NCI-H2171 (cell line): ENCODE data around the gene CYP27B1.
A peak's percentile ranks its signal among the peaks of the same experiment; 100 is the strongest.

Experiments
- DNase-seq: peaks from one replicate; lab custom pipeline; 2025; lab: John Stamatoyannopoulos, UW

The CYP27B1 gene

GRCh38 chr12:57766464-57767304, at the start of gene CYP27B1:
CYP27B1 (minus strand) TSS chr12:57767078; CDS start chr12:57767041, 37 bp downstream.
- DNase-seq = peak; percentile 20

GRCh38 chr12:57816001-57816854, 49.4 kb upstream of the CYP27B1 start:
- no peak for DNase-seq

- DNase-seq = peak; percentile 54
These were observed 48.5 kb upstream of the CYP27B1 start for GRCh38 chr12:57815177-57816000.

GRCh38 chr12:57813971-57814772, 47.3 kb upstream of the CYP27B1 start:
- DNase-seq = no peak

GRCh38 chr12:57813111-57813970, 46.5 kb upstream of the CYP27B1 start:
- DNase-seq = no peak

GRCh38 chr12:57811028-57811755, 44.3 kb upstream of the CYP27B1 start:
- DNase-seq = no peak

GRCh38 chr12:57810450-57810849, 43.6 kb upstream of the CYP27B1 start:
- DNase-seq = no peak

- DNase-seq = no peak
These were observed 42.5 kb upstream of the CYP27B1 start for GRCh38 chr12:57809425-57809824.

GRCh38 chr12:57808351-57808750, 41.5 kb upstream of the CYP27B1 start:
- no peak for DNase-seq

GRCh38 chr12:57807285-57807684, 40.4 kb upstream of the CYP27B1 start:
- DNase-seq = no peak

GRCh38 chr12:57806677-57807076, 39.8 kb upstream of the CYP27B1 start:
- no peak for DNase-seq

GRCh38 chr12:57803319-57803893, 36.5 kb upstream of the CYP27B1 start:
- DNase-seq = no peak

GRCh38 chr12:57802607-57803006, 35.7 kb upstream of the CYP27B1 start:
- DNase-seq = no peak

GRCh38 chr12:57800965-57801364, 34.1 kb upstream of the CYP27B1 start:
- no peak for DNase-seq

GRCh38 chr12:57797933-57798332, 31.1 kb upstream of the CYP27B1 start:
- DNase-seq = no peak

GRCh38 chr12:57796996-57797395, 30.1 kb upstream of the CYP27B1 start:
- no peak for DNase-seq

- DNase-seq = no peak
These were observed 28.5 kb upstream of the CYP27B1 start for GRCh38 chr12:57795354-57795753.

- DNase-seq = no peak
These were observed 27.0 kb upstream of the CYP27B1 start for GRCh38 chr12:57793920-57794319.

GRCh38 chr12:57783861-57784260, 17.0 kb upstream of the CYP27B1 start:
- DNase-seq = no peak
